Endodermal cell (in vitro differentiated cells): Measurements from ENCODE around the gene CEP128. TPM values are rescaled to one million over a fixed set of nuclear protein-coding genes. Genes with fewer than 3 reads are reported as not detected.

ENCODE experiments used
- DNase-seq: peaks from one replicate; pipeline ENCODE4 v3.0.0-alpha.2; 2017
- H3K27ac ChIP-seq: 2 replicates; pipeline ENCODE4 v1.5.1; 2013; ENCODE audit warnings: mild to moderate bottlenecking, low read depth, low read length, moderate library complexity
- H3K27me3 ChIP-seq: 2 replicates; pipeline ENCODE4 v1.6.1; 2013; ENCODE audit warnings: mild to moderate bottlenecking, low read length, moderate library complexity; ENCODE audit not compliant: insufficient read depth, control insufficient read depth, poor library complexity, severe bottlenecking
- H3K36me3 ChIP-seq: 2 replicates; pipeline ENCODE4 v1.7.0; 2013; ENCODE audit warnings: mild to moderate bottlenecking, low read length, moderate library complexity; ENCODE audit not compliant: control insufficient read depth, insufficient read depth
- H3K4me1 ChIP-seq: one replicate; pipeline ENCODE4 v1.7.0; 2013; ENCODE audit warnings: low read length; ENCODE audit not compliant: control insufficient read depth, insufficient read depth
- H3K4me3 ChIP-seq: 2 replicates; pipeline ENCODE4 v1.5.1; 2013; ENCODE audit warnings: mild to moderate bottlenecking, low read length, moderate library complexity
- H3K9ac ChIP-seq: 2 replicates; pipeline ENCODE4 v1.6.1; 2013; ENCODE audit warnings: mild to moderate bottlenecking, low read length, moderate library complexity; ENCODE audit not compliant: poor library complexity, severe bottlenecking; ENCODE audit errors: extremely low read depth
- H3K9me3 ChIP-seq: 2 replicates; pipeline ENCODE4 v1.6.1; 2013; ENCODE audit warnings: mild to moderate bottlenecking, low read length, moderate library complexity; ENCODE audit not compliant: control insufficient read depth
- H3K27ac Mint-ChIP-seq: 2 replicates; pipeline ENCODE4 v1.8.0; 2020; ENCODE audit warnings: mixed read lengths
- H3K27me3 Mint-ChIP-seq: 2 replicates; pipeline ENCODE4 v1.8.0; 2021; ENCODE audit warnings: mild to moderate bottlenecking, mixed read lengths; ENCODE audit not compliant: insufficient read depth
- H3K36me3 Mint-ChIP-seq: 2 replicates; pipeline ENCODE4 v1.8.0; 2020; ENCODE audit warnings: low read depth, mixed read lengths
- H3K4me1 Mint-ChIP-seq: 2 replicates; pipeline ENCODE4 v1.8.0; 2020; ENCODE audit warnings: mixed read lengths
- H3K4me3 Mint-ChIP-seq: 2 replicates; pipeline ENCODE4 v1.8.0; 2020; ENCODE audit warnings: mild to moderate bottlenecking, moderate library complexity, mixed read lengths
- H3K9me3 Mint-ChIP-seq: 2 replicates; pipeline ENCODE4 v1.8.0; 2020; ENCODE audit warnings: mild to moderate bottlenecking, mixed read lengths
- CTCF ChIP-seq: fragments of 200-600 bp; sonication (generic); conservative IDR thresholded peaks from 2 replicates; pipeline ENCODE4 v1.5.0; 2021; ENCODE audit warnings: antibody characterized with exemption, mild to moderate bottlenecking
- WGBS, 2 experiments: methylation state at CpG; one replicate each; pipeline versions ENCODE4 v1.1.5 to v1.1.7; 2013; ENCODE audit warnings: missing lambda C conversion rate in 2 of 2, mixed read lengths in 1 of 2; ENCODE audit not compliant: insufficient coverage in 1 of 2, insufficient read length in 1 of 2; 5-methylcytosine and 5-hydroxymethylcytosine counted together
- total RNA-seq, 2 donors: library from RNA; stranded (reverse); fragmentation: NEBNext Ultra II Directional in 1 of 2; extraction: Animal tissue kit (Norgen Biotek cat#: 25700) in 1 of 2; gene quantifications; 2 replicates in 1 of 2; 3 replicates in 1 of 2; pipeline ENCODE4 v1.2.1, GENCODE V29; 2021

Gene CEP128
- total RNA-seq, 2 donors from 2014 or later: 21.6 to 29.0 TPM

- Histone ChIP-seq H3K27ac (no peak overlapping the region), H3K27me3 (peaks cover 33% of the 10 kb centered on the region), H3K9me3 (no peaks in the 10 kb centered on the region), H3K4me1 (no peaks in the 10 kb centered on the region), H3K36me3 (no peaks in the 10 kb centered on the region), H3K9ac (no peak overlapping the region), H3K4me3 (no peak overlapping the region)
- no peak overlapping the region for H3K4me3 Mint-ChIP-seq
- no peak overlapping the region for H3K27ac Mint-ChIP-seq
- H3K27me3 Mint-ChIP-seq: peaks cover 31% of the 10 kb centered on the region
- no peak for TF ChIP-seq CTCF
- no peaks in the 10 kb centered on the region for H3K9me3 Mint-ChIP-seq
- no peaks in the 10 kb centered on the region for H3K36me3 Mint-ChIP-seq
- WGBS, 2 experiments: no CpG with 5 or more reads among the region's 1 CpG
- peaks cover 5% of the 10 kb centered on the region for H3K4me1 Mint-ChIP-seq
- no peak for DNase-seq
Observed at GRCh38 chr14:80946187-80946586, 4.6 kb upstream of the CEP128 start.

GRCh38 chr14:80944861-80945617, 3.5 kb upstream of the CEP128 start:
- Mint-ChIP-seq H3K36me3 (no peaks in the 10 kb centered on the region), H3K4me3 (no peak overlapping the region), H3K4me1 (peaks cover 5% of the 10 kb centered on the region), H3K9me3 (no peaks in the 10 kb centered on the region), H3K27me3 (peaks cover 25% of the 10 kb centered on the region), H3K27ac (no peak overlapping the region)
- DNase-seq: no peak
- H3K27me3 ChIP-seq: peaks cover 33% of the 10 kb centered on the region
- H3K4me3 ChIP-seq: no peak overlapping the region
- H3K9ac ChIP-seq: no peak overlapping the region
- no peak overlapping the region for H3K27ac ChIP-seq
- no peaks in the 10 kb centered on the region for H3K9me3 ChIP-seq
- no peaks in the 10 kb centered on the region for H3K4me1 ChIP-seq
- 92 to 94% methylated on average over 5 of the region's 5 CpGs for WGBS, 2 experiments
- TF ChIP-seq CTCF: no peak
- no peaks in the 10 kb centered on the region for H3K36me3 ChIP-seq

GRCh38 chr14:80942191-80942600, 658 bp upstream of the CEP128 start:
- Mint-ChIP-seq H3K27me3 (peaks cover 6% of the 10 kb centered on the region), H3K4me1 (peaks cover 5% of the 10 kb centered on the region), H3K9me3 (no peaks in the 10 kb centered on the region), H3K27ac (peak overlapping the region; percentile 91), H3K4me3 (peak overlapping the region; percentile 88), H3K36me3 (no peaks in the 10 kb centered on the region)
- Histone ChIP-seq H3K27ac (no peak overlapping the region), H3K27me3 (peaks cover 8% of the 10 kb centered on the region), H3K9me3 (no peaks in the 10 kb centered on the region), H3K4me1 (no peaks in the 10 kb centered on the region), H3K36me3 (no peaks in the 10 kb centered on the region), H3K9ac (peak overlapping the region; percentile 1), H3K4me3 (peak overlapping the region; percentile 90)
- WGBS, 2 experiments: 58 to 66% methylated on average over 3 to 5 of the region's 5 CpGs
- no peak for DNase-seq
- no peak for TF ChIP-seq CTCF
